Lower leg skin (tissue), 3 donors: Measurements from ENCODE around the gene TAL1.

Experiments
- POLR2A ChIP-seq, 2 donors: fragments of 450-650 bp; IDR thresholded peaks; one replicate each; pipeline ENCODE4 v1.6.1; 2016 to 2017; ENCODE audit warnings: antibody characterized with exemption in 2 of 2, mild to moderate bottlenecking in 1 of 2, moderate library complexity in 1 of 2
- TF ChIP-seq, protein P1 (sequence below), 3 donors: fragments of 450-650 bp; IDR thresholded peaks; one replicate each; pipeline ENCODE4 v1.5.1; 2016; ENCODE audit warnings: antibody characterized with exemption in 3 of 3, mild to moderate bottlenecking in 3 of 3, moderate library complexity in 2 of 3

DNA sequence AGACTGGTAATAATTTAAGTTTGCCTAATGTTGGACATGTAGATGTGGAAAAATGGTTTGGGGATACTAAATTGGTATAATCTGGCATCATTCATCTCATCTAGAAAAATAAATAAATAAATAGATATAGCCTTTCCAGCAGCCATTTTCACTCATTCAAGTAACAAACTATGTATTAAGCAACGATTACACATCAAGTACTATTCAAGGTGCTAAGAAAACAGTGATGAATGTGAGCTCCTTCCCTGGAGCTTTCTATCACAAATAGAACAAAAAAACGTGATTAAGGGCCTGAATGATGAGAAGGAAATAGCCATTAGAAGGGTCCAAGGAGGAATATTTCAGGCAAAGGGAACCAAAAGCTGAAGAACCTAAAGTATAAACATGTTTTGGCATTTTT, 44.8 kb upstream of the TAL1 start:
- TF ChIP-seq, protein P1, sequence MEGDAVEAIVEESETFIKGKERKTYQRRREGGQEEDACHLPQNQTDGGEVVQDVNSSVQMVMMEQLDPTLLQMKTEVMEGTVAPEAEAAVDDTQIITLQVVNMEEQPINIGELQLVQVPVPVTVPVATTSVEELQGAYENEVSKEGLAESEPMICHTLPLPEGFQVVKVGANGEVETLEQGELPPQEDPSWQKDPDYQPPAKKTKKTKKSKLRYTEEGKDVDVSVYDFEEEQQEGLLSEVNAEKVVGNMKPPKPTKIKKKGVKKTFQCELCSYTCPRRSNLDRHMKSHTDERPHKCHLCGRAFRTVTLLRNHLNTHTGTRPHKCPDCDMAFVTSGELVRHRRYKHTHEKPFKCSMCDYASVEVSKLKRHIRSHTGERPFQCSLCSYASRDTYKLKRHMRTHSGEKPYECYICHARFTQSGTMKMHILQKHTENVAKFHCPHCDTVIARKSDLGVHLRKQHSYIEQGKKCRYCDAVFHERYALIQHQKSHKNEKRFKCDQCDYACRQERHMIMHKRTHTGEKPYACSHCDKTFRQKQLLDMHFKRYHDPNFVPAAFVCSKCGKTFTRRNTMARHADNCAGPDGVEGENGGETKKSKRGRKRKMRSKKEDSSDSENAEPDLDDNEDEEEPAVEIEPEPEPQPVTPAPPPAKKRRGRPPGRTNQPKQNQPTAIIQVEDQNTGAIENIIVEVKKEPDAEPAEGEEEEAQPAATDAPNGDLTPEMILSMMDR (IDR thresholded peaks at IDR 0.05), result no peak
- TF ChIP-seq POLR2A (IDR thresholded peaks at IDR 0.05), result no peak
